Astrocyte of the cerebellum (primary cell): Measurements from ENCODE around the gene SERPINA4.

Experiments
- DNase-seq: peaks from one replicate; pipeline ENCODE4 v3.0.0-alpha.2; 2011; ENCODE audit warnings: low read depth
- H3K4me3 ChIP-seq: 2 replicates; pipeline ENCODE4 v1.5.1; 2011; ENCODE audit warnings: mild to moderate bottlenecking, low read depth, low read length, moderate library complexity
- in situ Hi-C: cut with HindIII; loops from 2 replicates; pipeline ENCODE4 v1.10.0; 2017; ENCODE audit warnings: low sequenced_read_pairs
- TF ChIP-seq, protein P1 (sequence below): IDR thresholded peaks from 2 replicates; pipeline ENCODE4 v1.5.1; 2012; ENCODE audit warnings: low read length, low read depth, moderate library complexity, mild to moderate bottlenecking; ENCODE audit errors: missing control alignments

The SERPINA4 gene

DNA sequence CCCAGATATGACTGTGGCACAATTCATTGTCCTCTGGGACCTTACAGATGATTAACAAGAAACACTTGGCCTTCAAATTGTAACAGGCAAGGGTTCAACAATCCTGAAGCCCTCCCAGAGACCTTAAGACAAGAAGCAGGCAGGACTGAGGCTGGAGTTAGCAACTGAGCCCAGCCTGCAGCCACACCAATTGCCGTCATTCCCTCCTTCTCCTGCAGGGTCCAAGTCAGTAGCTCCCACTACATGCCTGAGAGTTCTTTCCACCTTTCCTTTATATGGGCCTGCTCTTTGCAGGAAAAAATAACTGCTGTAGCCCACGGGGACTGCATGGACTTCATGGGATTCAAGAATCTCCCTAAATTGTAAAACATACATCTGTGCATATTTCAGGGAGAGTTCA, 2.4 kb upstream of the SERPINA4 start:
- TF ChIP-seq, protein P1, sequence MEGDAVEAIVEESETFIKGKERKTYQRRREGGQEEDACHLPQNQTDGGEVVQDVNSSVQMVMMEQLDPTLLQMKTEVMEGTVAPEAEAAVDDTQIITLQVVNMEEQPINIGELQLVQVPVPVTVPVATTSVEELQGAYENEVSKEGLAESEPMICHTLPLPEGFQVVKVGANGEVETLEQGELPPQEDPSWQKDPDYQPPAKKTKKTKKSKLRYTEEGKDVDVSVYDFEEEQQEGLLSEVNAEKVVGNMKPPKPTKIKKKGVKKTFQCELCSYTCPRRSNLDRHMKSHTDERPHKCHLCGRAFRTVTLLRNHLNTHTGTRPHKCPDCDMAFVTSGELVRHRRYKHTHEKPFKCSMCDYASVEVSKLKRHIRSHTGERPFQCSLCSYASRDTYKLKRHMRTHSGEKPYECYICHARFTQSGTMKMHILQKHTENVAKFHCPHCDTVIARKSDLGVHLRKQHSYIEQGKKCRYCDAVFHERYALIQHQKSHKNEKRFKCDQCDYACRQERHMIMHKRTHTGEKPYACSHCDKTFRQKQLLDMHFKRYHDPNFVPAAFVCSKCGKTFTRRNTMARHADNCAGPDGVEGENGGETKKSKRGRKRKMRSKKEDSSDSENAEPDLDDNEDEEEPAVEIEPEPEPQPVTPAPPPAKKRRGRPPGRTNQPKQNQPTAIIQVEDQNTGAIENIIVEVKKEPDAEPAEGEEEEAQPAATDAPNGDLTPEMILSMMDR = no peak
- DNase-seq = no peak
- in situ Hi-C loops = no loop called here

GRCh38 chr14:94559638-94560290, 1.5 kb upstream of the SERPINA4 start:
- in situ Hi-C loops = no loop called here
- DNase-seq = no peak
- TF ChIP-seq, protein P1 = no peak
- H3K4me3 ChIP-seq = no peak overlapping the region

More for the DNA sequence above, 2.4 kb upstream of the SERPINA4 start:
- H3K4me3 ChIP-seq = no peak overlapping the region

- H3K4me3 ChIP-seq = no peak overlapping the region
- in situ Hi-C loops = no loop called here
- TF ChIP-seq, protein P1 = no peak
- no peak for DNase-seq
Measured at GRCh38 chr14:94560291-94560665, 964 bp upstream of the SERPINA4 start.

DNA sequence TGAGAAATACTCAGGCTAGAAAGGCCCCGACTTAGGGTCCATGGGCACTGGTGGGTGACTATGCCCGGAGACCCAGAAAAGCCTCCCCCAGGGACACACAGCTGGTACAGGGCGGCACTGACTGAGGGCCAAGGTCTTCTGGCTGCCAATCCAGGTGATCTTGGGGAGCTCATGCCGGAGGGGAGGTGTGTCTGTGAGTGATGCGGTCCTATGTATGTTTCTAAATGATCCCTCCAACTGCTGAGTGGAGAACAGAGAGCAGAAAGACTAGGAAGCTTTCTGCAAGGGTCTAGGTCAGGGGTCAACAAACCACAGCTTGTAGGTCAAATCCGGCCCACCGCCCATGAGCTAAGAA, 391 bp downstream of the SERPINA4 start:
- TF ChIP-seq, protein P1 = no peak
- DNase-seq = no peak
- H3K4me3 ChIP-seq = no peak overlapping the region
- in situ Hi-C loops = no loop called here

DNA sequence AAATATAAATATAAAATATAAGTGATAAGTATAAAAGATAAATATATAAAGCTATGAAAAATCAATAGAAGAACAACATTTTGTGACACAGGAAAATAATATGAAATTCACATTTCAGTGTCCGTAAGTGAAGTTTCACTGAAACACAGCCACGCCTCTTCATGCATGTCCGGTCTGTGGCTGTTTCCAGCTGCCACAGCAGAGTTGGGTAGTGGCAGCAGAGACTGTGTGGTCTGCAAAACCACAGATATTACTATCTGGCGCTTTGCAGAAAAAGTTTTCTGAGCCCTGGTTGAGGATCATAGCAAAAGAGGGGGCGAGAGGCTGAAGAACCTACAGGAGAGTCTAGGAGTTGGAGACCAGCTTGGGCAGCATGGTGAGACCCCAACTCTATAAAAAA, 780 bp downstream of the SERPINA4 start:
- no peak overlapping the region for H3K4me3 ChIP-seq
- no peak for DNase-seq
- in situ Hi-C loops = no loop called here
- TF ChIP-seq, protein P1 = no peak

GRCh38 chr14:94562941-94563883, 2.0 kb downstream of the SERPINA4 start:
- in situ Hi-C loops = no loop called here
- no peak for DNase-seq
- TF ChIP-seq, protein P1 = no peak
- no peak overlapping the region for H3K4me3 ChIP-seq
